Mucosa of descending colon (tissue), 3 donors: ENCODE measurements around the gene ETNPPL. TPM values are rescaled to one million over a fixed set of nuclear protein-coding genes. Genes with fewer than 3 reads are reported as not detected.

Experiments used
- ATAC-seq: fragments of 200-7000 bp; cut with Tn5 transposase; one replicate; pipeline ENCODE4 v1.9.1; 2020; ENCODE audit warnings: mild to moderate bottlenecking, moderate library complexity
- DNase-seq, 3 donors: peaks; one replicate each; pipeline ENCODE4 v3.0.0-alpha.2; 2020
- H3K36me3 ChIP-seq: fragments of 200-600 bp; one replicate; pipeline ENCODE4 v1.8.0; 2021; ENCODE audit warnings: low read depth, mild to moderate bottlenecking
- H3K4me1 ChIP-seq: fragments of 200-600 bp; one replicate; pipeline ENCODE4 v1.8.0; 2021; ENCODE audit warnings: low read depth, mild to moderate bottlenecking
- H3K4me3 ChIP-seq: fragments of 200-600 bp; one replicate; pipeline ENCODE4 v1.8.0; 2021; ENCODE audit warnings: mild to moderate bottlenecking
- H3K9me3 ChIP-seq: fragments of 200-600 bp; one replicate; pipeline ENCODE4 v1.8.0; 2021; ENCODE audit warnings: mild to moderate bottlenecking
- intact Hi-C, 2 donors: fragments of 100-400 bp; cut with DNase I in 1 of 2; cut with micrococcal nuclease in 1 of 2; formaldehyde crosslinking; loops; one replicate each; pipeline versions ENCODE4 v1.11.0 to v1.11.1; 2022; cut with DNase I, micrococcal nuclease
- total RNA-seq, 3 donors: library from RNA; stranded (reverse); fragmentation: NEBNext Ultra II Directional in 2 of 3; extraction: Animal tissue kit (Norgen Biotek cat#: 25700) in 2 of 3; gene quantifications; one replicate each; pipeline versions ENCODE4 v1.2.1 to v1.2.4, GENCODE V29; 2021 to 2023
- TF ChIP-seq, protein P1 (sequence below): fragments of 200-600 bp; IDR thresholded peaks from one replicate; pipeline ENCODE4 v1.8.0; 2022; ENCODE audit warnings: antibody characterized with exemption, mild to moderate bottlenecking
- donor health status: DM: no; HTN: no; CAD: no; lungs with moderate emphysema.
- donor health status: DM: no; HTN: no; CAD: no.
- donor health status: DM: no; HTN: yes; CAD: no.

ETNPPL gene
- total RNA-seq, 3 donors from 2014 or later, result not detected

DNA sequence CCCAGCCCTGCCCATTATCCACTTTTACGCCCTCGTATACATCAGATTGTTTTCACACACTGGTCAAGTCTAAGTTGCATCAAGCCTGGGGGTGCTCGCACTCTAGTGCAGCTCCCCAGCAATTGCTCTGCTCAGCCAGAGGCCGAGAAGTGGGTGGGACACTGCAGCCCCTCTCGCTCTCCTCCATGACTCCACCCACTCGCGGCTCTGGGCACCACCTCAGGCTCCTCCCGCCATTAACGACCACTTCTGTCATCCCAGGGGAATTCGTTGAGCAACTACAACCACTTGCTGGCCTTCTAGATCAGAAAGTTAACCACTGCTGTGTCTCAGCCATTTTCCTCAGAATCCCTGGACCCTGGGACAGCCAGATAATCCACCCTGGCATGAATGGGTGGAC, 53.6 kb downstream of the ETNPPL start:
- H3K9me3 ChIP-seq, result no peaks in the 10 kb centered on the region
- intact Hi-C loops, result no loop called here
- no peaks in the 10 kb centered on the region for H3K36me3 ChIP-seq
- H3K4me1 ChIP-seq, result no peaks in the 10 kb centered on the region
- TF ChIP-seq, protein P1, sequence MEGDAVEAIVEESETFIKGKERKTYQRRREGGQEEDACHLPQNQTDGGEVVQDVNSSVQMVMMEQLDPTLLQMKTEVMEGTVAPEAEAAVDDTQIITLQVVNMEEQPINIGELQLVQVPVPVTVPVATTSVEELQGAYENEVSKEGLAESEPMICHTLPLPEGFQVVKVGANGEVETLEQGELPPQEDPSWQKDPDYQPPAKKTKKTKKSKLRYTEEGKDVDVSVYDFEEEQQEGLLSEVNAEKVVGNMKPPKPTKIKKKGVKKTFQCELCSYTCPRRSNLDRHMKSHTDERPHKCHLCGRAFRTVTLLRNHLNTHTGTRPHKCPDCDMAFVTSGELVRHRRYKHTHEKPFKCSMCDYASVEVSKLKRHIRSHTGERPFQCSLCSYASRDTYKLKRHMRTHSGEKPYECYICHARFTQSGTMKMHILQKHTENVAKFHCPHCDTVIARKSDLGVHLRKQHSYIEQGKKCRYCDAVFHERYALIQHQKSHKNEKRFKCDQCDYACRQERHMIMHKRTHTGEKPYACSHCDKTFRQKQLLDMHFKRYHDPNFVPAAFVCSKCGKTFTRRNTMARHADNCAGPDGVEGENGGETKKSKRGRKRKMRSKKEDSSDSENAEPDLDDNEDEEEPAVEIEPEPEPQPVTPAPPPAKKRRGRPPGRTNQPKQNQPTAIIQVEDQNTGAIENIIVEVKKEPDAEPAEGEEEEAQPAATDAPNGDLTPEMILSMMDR, result no peak
- H3K4me3 ChIP-seq, result no peak overlapping the region
- DNase-seq (no peak), ATAC-seq (no peak)

- Histone ChIP-seq H3K9me3 (no peaks in the 10 kb centered on the region), H3K4me1 (no peaks in the 10 kb centered on the region), H3K36me3 (no peaks in the 10 kb centered on the region), H3K4me3 (no peak overlapping the region)
- ATAC-seq, result no peak
- intact Hi-C loops, result no loop called here
- TF ChIP-seq, protein P1, result no peak
- DNase-seq, result no peak
Observed at GRCh38 chr4:108706289-108706688, 56.6 kb downstream of the ETNPPL start.

GRCh38 chr4:108703966-108704365, 58.9 kb downstream of the ETNPPL start:
- ATAC-seq (no peak), DNase-seq (no peak)
- intact Hi-C loops, result no loop called here
- no peaks in the 10 kb centered on the region for H3K9me3 ChIP-seq
- no peaks in the 10 kb centered on the region for H3K4me1 ChIP-seq
- H3K36me3 ChIP-seq, result no peaks in the 10 kb centered on the region
- TF ChIP-seq, protein P1, result no peak
- H3K4me3 ChIP-seq, result no peak overlapping the region

- no peaks in the 10 kb centered on the region for H3K4me1 ChIP-seq
- TF ChIP-seq, protein P1, result no peak
- no peak for DNase-seq
- intact Hi-C loops, result no loop called here
- H3K9me3 ChIP-seq, result no peaks in the 10 kb centered on the region
- ATAC-seq, result no peak
- no peaks in the 10 kb centered on the region for H3K36me3 ChIP-seq
- H3K4me3 ChIP-seq, result no peak overlapping the region
Observed at GRCh38 chr4:108703370-108703769, 59.5 kb downstream of the ETNPPL start.

DNA sequence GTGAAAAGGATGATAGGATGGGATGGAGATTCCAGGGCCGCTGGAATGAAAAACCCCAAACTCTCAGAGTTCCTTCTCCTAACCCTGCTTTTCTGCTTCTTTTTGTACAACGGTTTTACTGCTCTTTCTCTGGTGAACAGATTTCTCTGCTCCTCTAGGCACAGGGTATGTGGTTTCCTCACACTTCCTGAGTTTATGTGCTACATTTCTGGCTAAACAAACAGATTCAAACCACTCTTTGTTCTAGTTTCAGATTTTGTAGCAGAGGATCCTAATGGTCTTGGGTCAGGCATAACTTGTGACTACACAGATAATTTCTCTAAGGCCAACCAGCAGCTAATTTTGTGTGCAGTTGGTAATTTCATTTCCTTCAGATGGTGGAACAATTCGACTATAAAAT, 59.9 kb downstream of the ETNPPL start:
- Histone ChIP-seq H3K9me3 (no peaks in the 10 kb centered on the region), H3K36me3 (no peaks in the 10 kb centered on the region), H3K4me3 (no peak overlapping the region), H3K4me1 (no peaks in the 10 kb centered on the region)
- TF ChIP-seq, protein P1, result no peak
- intact Hi-C loops, result no loop called here
- no peak for DNase-seq
- ATAC-seq, result no peak

GRCh38 chr4:108700081-108700757, 62.6 kb downstream of the ETNPPL start:
- Histone ChIP-seq H3K9me3 (no peaks in the 10 kb centered on the region), H3K36me3 (no peaks in the 10 kb centered on the region), H3K4me1 (no peaks in the 10 kb centered on the region), H3K4me3 (no peak overlapping the region)
- DNase-seq (no peak), ATAC-seq (no peak)
- TF ChIP-seq, protein P1, result no peak
- intact Hi-C loops, result no loop called here
